ENCODE measurements around the gene APOBEC3A. TPM values are rescaled to one million over a fixed set of nuclear protein-coding genes. Genes with fewer than 3 reads are reported as not detected.
"Not testable (repeated sequence)": the region's sequence is repeated elsewhere in the genome, so short reads cannot be mapped to it uniquely, and the experiment has no call there.

Gene APOBEC3A
- total RNA-seq, 1 experiment from 2014 or later = not detected

DNA sequence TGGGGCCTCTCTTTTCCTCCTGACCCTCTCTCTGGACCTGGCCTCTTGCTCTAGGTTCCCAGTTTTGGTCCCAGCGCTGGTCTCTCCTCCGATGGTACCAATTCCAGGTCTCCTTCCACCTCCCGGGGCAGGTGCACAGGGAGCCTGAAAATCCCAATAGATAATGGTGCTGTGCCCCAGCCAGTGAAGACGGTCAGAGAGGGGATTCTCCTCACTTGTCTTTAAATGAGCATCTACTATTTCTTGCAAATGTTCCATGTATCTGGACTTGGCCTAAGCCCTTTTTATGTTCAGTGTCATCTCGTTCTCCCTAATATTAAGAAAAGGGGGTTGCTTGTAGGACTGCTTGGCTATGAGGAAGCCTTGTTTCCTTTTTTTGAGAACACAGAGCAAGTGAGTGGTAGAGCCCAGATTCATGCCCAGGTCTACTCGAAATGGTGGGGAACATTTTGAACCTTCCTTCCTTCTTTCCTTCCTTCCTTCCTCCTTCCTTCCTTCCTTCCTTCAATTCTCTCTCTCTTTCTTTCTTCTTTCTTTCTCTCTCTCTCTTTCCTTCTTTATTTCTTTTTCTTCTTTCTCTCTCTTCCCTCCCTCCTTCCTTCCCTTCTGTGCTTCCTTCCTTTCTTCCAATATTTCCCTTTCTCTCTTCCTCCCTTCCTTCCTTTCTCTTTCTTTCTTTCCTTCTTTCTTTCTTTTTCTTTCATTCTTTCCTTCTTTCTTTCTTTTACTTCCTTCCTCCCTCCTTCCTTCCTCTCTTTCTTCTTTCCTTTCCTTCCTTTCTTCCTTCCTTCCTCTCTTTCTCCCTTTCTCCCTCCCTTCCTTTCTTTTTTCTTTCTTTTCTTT lies 620 bp downstream of the APOBEC3A start:
- no peak for DNase-seq (ENCODE audit: low read depth)

DNA sequence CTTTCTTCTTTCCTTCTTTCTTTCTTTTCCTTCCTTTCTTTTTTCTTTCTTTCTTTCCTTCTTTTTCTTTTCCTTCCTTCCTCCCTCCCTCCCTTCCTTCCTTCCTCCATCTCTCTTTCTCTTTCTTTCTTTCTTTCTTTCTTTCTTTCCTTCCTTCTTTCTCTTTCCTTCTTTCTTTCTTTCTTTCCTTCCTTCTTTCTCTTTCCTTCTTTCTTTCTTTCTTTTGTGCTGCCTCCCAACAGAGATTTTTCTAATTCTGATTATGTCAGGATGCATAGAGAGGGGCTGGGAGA lies 1.2 kb downstream of the APOBEC3A start:
- not testable (repeated sequence) for DNase-seq (ENCODE audit: low read depth)

DNA sequence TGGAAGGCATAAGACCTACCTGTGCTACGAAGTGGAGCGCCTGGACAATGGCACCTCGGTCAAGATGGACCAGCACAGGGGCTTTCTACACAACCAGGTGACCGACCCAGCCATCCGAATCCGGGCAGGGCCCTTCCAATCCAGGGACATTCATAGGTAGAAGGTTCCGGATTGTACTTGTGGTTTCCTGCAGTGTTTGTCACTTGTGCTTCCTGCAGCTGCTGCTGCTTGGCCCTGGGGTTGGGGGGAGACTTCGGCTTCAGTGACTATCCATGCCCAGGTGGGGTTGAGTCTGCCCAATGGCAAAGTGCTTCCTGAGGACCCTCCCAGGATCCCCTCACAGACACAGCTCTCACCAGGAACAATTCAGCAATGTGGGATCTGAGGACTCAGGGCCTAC lies 2.2 kb downstream of the APOBEC3A start:
- no peak for DNase-seq (ENCODE audit: low read depth)

DNA sequence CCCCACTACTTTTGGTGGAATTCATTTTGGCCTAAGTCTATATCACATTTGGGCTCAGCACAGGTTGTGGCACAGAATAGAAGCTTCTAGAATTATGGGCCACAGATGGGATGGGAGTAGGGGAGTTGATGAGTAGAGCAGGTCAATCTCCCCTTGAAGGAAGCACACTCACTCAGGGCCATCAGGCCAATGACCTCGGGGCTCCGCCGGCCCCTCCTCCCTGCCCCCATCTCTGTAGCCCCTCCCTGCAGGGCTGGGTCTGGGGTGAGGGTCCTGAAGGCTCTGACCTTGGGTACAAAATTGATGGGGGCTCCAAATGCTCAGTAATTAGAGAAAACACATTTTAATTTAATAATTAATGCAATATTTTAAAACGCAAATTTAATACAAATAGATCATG lies 3.3 kb downstream of the APOBEC3A start:
- DNase-seq (ENCODE audit: low read depth) = not testable (repeated sequence)

DNA sequence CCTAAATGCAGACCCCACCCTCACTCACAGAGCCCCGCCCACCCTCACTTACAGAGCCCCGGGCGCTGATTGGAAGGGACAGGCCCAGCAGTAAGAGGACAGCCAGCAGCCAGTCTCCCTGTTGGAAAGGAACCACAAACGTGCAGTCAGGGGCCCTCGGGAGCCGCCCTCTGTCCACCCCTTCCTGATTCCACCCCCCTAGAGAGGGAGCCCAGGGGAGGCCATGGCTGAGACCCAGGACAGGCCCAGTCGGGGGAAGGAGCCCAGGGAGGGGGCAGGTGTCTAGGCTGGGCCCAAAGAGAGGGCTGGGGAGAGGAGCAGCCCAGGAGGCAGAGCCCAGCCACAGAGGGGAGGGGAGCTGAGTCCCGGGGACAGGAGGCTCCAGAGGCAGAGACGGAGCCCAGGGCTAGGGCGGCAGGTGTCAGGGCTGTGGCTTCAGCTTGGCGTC lies 5.9 kb downstream of the APOBEC3A start:
- not testable (repeated sequence) for DNase-seq (ENCODE audit: low read depth)

DNA sequence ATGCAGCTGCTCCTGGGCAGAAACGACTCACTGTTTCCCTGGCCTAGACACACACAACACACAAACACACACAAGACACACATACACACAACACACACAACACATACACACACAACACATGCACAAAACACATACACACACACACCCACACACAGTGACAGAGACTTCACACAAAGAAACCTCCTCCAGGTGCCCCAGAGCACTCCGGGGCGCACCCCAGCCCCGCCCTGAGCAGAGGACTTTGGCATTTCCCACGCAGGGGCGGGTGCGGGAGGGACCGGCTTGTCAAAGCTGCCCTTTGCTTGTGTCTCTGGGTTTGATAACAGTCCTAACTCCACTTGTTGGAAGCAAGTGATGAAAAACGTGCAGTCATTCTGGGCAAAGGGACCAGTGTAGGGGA lies 6.5 kb downstream of the APOBEC3A start:
- DNase-seq (ENCODE audit: low read depth) = no peak

DNA sequence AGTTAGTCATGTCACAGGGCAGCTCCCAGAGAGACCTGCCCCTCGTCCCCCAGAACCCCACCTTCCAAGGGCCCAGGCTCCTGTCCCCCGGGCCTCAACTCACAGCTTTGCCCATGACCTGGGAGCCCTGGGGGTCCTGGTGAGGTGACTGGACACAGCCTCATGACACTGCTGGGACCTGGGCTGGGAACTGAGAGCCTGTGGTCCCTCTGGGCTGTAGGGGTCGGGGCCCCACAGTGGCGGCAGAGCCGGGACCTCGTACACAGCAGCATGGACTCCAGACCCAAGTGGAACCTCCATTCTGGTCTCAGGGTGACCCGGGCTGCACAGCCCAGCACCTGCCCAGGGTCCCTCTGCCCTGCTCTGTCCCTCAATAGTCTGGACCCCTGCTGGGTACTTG lies 6.9 kb downstream of the APOBEC3A start:
- DNase-seq (ENCODE audit: low read depth) = no peak

DNA sequence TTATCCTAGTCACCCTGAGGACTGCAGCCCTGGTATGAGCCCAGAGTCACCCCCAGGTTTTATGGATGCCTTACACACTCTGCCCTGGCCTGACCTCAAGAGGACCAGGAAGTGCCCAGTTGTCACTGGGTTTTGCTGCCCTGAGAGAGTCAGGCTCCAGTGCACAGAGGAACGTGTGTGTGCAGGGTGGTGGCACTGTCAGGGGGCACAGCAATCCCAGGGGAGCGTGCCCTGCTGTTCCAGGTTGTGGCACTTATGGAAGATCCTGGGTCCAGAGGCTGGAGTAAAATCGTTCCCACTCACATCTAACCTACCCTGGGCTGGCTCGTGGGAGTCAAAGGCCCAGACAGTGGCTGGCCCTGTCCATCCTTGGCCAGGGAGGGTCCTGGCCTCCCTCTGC lies 7.6 kb downstream of the APOBEC3A start:
- DNase-seq (ENCODE audit: low read depth) = no peak

DNA sequence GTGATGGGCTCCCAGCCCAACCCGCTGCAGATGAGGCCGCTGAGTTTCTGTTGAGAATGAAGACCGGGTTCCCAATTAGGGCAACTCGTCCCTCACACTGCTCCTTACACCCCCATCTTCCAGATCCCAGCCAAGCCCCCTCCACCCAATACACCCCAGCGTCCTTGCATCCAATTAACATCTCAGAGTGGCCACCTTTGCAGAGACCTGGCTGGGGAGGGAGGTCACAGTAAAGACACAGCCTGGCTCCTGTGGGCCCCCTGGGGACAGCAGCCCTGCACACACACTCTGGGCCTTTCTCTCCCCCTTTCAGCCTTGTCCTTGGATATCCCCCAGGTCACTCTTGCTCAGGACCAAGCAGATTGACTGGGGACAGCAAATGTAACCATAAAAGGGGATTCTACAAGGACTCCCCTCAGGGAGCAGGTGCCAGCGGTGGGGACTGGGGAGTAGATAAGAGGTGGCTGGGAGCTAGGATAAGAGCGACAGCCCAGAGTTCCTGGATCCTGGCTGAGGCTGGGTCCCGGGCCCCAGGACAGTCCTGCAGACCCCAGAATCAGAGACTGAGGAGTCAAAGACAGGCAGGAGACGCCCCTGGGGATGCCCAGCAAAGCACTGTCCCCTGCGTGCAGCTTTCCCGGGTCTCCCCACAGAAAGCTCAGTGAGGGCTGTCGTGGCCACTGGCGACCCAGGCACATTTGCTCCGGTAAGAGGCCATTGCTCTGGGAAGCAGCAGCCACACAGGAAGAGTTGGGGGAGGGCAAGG lies 8.4 kb downstream of the APOBEC3A start:
- DNase-seq (ENCODE audit: low read depth) = no peak

DNA sequence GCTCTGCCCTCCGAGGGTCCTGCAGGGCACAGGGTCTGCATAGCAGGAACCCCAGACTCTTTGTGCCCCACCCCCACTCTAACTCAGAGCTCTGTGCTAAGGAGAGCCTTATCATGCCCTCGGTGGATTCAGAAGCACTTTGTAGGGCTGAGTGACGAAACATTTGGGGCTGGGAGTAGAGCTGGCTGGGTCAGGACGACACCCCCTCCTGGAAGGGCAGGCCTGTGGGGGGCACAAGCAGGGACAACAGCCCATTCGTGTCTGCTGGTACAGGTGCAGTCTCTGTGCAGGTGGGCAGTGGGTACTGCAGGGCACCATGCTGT lies 8.9 kb downstream of the APOBEC3A start:
- no peak for DNase-seq (ENCODE audit: low read depth)

DNA sequence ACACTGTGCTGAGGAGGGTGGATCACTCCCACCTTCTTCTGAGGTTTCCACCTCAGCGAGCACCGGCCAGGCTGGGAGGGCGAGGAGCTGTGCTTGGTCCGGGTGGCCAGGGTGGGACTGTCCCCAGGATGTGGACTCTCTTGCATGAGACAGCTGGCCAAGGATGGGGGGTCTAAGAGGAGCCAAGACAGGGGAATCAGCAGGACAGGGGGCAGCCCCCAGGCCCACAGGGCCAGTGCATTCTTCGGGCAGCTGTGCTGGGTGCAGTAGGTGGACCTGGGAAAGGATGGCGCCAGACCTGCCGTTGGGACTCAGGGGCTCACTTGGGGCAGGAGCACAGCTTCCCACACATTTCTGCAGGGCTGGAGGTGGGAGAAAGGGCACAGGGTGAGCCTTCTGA lies 9.5 kb downstream of the APOBEC3A start:
- no peak for DNase-seq (ENCODE audit: low read depth)

DNA sequence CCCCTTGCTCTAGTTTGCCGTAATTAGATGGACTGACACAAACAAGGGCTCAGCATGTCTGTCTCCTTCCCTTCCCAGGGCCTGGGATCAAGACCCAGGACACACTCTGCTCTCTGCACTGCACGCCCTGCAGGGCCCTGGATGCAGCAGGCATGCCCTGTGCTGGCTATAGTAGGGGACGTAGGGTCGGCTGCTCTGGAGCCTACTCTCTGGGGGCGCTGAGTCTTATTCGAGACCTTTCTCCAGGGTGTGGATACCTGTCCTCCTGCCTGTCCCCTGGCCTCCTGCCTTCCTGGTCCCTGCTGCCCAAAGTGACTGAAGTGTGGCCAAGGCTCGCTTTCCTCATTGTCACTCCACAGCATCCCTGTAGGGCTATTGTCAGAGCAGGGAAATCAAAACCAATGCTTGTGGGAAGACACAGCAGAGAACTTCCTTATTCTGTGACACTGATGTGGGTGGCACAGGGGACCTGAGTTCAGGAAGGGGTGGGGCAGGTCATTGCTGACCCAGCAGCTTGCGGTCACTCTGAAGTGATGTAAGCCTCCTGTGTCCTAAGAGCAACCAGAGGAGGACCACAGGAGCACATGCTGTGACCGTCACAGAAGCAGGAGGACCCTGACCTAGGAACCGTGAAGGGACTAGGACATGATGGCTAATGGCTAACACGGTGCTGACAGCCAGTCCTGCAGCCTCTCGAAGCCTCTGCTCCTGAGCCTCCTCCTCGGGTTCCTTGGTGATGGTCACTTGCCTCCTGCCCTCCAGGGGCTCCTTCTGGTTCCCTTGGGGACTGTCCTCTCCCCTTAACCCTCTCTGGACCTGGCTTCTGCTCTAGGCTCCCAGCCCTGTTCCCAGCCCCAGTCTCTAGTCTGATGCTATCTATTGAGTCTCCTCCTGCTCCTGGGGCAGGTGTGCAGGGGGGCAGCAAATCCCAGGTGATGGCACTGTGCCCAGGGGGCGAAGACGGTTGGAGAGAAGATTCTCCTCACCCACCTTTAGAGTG lies 10.3 kb downstream of the APOBEC3A start:
- no peak for DNase-seq (ENCODE audit: low read depth)

DNA sequence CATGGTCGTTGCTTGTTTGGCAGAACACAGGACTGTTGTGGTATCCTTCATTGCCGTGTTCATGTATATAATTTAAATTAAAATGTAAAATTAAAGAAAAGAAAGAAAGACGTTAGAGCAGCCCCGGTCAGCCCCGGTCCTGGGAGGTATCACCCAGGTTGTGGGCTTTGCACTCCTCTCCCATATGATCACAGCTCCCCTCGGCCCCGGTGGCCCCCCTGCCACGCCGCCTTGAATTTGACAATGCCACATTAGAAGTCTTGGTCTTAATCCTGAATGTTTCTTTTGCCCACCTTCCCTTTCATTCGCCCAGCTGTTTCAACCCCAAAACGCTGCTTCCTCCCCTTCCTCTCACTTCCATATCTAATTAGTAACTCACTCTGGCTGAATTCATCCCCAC lies 11.4 kb downstream of the APOBEC3A start:
- DNase-seq (ENCODE audit: low read depth) = no peak

DNA sequence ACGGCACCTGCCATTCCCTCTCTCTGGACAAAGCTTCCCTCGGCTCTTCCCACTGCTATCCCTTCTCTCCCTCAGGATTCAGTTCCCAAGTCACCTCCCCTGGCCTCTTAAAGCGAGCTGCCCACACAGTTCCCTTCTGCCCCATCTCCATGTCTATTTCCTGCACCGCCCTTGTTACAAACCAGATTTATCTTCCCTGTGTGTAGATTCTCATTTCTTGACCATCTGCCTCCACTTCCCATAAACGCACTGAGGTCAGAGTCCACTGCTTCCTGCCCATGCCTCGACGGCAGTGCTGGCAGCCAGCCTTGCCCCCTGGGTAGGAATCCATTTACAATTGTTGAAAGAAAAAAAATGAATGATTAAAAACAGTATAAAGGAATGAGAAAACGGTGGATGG lies 13.1 kb downstream of the APOBEC3A start:
- no peak for DNase-seq (ENCODE audit: low read depth)

DNA sequence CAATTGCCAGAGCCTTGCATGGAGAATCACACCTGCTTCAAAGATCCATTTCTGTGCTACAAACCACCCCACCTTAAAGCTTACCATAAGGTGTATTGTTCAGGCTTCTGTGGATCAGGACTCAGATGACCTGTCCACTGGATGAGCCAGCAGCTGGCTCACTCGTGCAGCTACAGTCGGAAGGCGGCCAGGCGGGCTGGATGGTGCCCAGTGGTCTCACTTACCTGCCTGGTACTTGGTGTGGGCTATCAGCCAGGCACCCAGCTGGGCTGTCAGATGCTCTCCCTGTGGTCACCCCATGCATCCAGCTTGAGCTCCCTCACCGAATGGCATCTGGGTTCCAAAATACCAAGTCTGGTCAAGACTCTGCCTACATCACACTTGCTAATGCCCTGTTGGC lies 13.8 kb downstream of the APOBEC3A start:
- DNase-seq (ENCODE audit: low read depth) = no peak

DNA sequence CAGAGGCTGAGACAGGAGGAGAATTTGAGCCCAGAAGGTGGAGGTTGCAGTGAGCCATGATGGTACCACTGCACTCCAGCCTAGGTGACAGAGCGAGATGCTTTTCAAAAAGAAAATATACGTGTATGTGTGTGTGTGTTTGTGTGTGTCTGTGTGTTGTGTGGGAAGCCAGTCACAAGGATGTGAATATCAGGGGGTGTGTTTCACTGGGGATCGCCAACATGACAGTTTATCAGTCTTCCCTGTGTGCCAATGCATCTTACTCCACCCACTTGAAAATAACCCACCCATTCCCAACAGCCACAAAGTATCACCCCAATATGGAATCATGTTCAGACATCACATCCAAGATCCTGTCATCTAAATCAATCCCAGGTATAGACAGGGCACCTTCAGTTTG lies 14.4 kb downstream of the APOBEC3A start:
- no peak for DNase-seq (ENCODE audit: low read depth)

DNA sequence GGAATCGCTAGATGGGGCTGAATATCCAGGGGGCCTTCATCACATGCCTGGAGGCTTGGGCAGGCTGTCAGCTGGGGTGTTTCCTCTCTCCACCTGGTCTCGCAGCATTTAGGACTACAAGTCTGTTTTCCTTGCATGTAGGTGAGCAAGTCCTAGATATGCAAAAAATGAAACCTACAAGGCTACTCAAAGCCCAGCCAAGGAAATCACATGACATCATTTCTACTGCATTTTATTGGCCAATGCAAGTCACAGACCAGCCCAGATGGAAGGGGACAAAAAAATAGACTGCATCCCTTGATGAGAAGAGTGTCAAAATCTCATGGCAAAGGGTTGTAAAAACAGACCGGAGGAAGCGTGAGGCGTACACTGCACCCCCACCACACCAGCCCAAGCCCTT lies 15.1 kb downstream of the APOBEC3A start:
- no peak for DNase-seq (ENCODE audit: low read depth)

DNA sequence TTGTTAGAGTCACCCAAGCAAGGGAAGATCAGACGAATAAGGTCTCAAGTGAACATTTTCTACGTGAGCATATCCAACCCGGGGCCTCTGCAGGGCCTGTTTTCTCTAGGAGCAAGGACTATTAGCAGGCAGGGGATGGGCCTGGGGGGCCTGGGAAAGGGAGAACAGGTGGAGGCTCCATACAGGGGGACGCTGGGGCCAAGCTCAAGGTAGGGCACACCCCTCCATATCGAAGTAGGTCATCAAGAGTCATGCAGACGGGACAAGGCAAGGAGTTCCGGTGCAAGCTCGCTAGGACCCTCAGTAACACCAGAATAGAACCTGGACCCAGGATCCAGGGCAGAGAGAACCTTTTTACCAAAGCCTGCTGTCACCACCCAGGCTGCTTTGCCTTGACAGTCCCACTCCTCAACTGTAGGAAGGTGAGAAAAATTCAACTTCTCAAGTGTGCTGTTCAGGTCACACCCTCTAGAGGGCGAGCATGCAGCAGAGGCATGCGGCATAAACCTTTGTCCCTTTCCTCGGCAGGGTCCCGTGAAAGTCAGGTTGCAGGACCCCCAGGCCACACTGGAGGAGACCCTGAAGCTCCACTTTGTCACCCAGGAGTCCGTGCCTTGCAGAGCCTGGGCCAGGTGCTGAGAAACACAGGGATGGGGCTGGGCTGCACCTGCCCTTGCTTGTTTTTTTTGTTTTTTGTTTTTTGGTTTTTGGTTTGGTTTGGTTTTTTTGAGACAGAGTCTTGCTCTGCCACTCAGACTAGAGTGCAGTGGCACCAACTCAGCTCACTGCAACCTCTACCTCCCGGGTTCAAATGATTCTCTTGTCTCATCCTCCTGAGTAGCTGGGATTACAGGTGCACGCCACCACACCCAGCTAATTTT lies 16.1 kb downstream of the APOBEC3A start:
- DNase-seq (ENCODE audit: low read depth) = no peak

DNA sequence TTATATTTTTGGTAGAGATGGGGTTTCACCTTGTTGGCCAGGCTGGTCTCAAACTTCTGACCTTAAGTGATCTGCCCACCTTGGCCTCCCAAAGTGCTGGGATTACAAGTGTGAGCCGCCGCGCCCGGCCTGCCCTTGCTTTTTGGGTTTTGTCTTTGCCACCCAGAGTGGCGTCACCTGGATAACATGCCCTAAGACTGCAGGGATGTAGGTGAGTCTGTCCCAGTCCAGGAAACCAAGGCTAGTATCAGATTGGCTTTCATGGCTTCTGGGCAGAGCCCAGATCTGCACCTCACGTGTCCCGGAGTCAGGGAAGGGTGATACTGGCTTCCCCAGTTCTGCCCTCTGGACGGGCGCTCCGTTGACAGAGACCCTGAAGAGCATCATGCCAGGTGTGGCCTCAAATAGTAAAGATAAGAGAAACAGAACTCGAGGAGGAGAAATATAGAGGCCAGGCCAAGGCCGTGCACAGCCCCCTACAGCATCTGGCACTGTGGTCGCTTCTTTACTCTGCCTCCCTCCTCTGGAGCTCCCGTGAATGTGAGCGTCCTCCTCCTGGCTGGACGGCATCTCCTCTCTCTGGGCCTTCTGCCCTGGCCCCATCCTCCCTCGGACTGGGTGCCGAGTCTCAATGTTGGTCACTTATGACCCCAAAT lies 16.9 kb downstream of the APOBEC3A start:
- DNase-seq (ENCODE audit: low read depth) = no peak

DNA sequence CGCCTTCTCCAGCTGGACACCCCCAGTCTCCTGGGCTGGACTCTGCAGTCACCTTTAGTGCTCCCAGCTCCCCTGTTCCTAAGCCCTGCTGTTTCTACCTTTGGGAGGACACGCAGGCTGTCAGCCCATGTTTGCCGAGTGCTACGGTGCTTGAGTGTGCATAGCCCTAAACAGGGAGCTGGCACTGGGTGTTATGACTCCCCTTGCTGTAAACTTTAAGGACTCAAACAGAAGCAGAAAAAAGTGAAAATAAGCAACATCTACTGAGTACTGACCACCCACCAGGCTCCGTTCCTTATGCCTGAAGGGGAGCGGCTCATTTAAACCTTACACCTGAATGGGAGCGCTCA lies 17.4 kb downstream of the APOBEC3A start:
- DNase-seq (ENCODE audit: low read depth) = no peak

All from HT1080 (cell line).